GM12873 (cell line): ENCODE results near the gene C19orf73.

ENCODE experiments used
- TF ChIP-seq, protein P1 (sequence below): IDR thresholded peaks from 2 replicates; pipeline ENCODE4 v1.5.1; 2012; ENCODE audit warnings: low read depth, mild to moderate bottlenecking, moderate library complexity, low read length, control low read depth; ENCODE audit not compliant: insufficient read depth; ENCODE audit errors: missing control alignments

Gene C19orf73, protein sequence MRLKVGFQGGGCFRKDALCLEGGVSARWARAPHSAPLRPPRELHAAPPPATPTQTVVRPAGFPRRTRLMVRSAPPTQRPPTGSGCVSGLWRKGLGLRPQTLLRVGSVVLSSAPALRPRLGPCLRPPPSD

DNA sequence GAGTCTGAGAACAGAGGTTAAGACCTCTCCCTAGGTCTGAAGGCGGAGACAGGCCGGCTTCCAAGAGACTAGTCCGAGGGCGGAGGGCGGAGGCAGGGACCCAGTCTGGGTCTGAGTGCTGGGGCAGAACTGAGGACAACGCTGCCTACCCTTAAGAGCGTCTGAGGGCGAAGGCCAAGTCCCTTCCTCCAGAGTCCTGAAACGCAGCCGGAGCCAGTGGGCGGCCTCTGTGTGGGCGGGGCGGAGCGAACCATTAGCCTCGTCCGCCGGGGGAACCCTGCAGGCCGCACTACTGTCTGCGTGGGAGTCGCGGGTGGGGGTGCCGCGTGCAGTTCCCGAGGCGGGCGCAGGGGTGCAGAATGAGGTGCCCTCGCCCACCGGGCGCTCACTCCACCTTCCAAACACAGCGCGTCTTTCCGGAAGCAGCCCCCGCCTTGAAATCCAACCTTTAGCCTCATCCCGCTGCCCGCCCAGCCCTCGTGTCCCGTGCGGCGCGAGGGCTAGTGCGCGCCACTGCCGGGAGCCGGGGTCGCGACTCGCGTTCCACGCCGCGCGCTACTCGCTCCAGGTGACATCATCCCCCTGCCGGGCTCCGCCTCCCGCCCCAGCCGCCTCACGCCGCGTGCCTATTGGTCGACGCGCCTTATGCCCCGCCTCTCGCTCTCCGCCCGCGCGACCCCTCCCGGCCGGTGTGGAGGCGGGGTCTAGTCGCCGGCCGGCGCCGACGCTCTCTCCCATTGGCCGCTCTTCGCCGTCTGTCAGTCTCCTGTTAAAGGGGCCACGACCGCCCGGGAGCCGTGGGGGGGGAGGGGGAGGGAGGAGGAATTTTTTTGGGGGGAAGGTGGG is at the start of gene C19orf73:
Gene C19orf73, minus strand, starts transcription at position 579 of the 846 bp plus-strand sequence. Its CDS starts 121 bp downstream, at position 458.
- TF ChIP-seq, protein P1, sequence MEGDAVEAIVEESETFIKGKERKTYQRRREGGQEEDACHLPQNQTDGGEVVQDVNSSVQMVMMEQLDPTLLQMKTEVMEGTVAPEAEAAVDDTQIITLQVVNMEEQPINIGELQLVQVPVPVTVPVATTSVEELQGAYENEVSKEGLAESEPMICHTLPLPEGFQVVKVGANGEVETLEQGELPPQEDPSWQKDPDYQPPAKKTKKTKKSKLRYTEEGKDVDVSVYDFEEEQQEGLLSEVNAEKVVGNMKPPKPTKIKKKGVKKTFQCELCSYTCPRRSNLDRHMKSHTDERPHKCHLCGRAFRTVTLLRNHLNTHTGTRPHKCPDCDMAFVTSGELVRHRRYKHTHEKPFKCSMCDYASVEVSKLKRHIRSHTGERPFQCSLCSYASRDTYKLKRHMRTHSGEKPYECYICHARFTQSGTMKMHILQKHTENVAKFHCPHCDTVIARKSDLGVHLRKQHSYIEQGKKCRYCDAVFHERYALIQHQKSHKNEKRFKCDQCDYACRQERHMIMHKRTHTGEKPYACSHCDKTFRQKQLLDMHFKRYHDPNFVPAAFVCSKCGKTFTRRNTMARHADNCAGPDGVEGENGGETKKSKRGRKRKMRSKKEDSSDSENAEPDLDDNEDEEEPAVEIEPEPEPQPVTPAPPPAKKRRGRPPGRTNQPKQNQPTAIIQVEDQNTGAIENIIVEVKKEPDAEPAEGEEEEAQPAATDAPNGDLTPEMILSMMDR: no peak

DNA sequence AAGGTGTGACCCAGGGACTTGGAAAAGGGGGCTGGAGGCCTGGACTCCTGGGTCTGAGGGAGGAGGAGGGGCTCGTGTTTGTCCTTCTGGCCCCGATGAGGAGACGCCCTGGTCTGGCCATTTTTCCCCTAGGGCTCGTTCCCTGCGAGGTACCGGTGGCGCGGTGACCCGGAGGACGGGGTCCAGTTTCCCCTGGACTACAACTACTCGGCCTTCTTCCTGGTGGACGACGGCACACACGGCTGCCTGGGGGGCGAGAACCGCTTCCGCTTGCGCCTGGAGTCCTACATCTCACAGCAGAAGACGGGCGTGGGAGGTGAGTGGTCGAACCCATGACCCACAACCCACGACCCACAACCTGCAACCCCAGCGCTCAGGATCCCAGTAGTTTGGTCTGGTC is 49.5 kb upstream of the C19orf73 start:
- TF ChIP-seq, protein P1: no peak

DNA sequence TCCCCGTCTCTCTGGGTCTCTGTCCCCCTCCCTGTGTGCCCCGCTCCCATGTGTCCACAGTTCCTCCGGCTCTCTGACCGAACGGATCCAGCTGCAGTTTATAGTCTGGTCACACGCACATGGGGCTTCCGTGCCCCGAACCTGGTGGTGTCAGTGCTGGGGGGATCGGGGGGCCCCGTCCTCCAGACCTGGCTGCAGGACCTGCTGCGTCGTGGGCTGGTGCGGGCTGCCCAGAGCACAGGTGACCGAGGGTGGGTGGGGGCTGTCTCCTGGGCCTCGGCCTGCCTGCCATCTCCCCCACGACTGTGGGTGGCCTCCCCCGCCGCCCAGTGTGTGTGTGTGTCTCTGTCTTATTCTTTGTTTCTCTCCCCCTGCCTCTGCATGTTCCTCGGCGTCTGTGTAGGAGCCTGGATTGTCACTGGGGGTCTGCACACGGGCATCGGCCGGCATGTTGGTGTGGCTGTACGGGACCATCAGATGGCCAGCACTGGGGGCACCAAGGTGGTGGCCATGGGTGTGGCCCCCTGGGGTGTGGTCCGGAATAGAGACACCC is 49.0 kb upstream of the C19orf73 start:
- TF ChIP-seq, protein P1: no peak

DNA sequence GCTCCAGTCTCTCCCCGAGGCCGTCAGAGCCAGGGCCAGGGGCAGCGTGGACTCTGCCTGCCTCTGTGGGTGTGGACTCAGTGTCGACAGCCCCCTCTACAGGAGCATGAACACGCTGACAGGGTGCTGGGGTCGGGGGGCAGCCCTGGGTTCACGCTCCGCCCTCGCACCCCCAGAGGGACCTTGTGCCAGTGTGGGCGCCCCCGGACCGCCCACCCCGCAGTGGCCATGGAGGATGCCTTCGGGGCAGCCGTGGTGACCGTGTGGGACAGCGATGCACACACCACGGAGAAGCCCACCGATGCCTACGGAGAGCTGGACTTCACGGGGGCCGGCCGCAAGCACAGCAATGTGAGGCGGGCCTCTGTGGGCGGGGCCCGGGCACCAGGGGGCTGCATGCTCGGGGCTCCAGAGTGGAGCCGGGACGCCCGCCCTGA is 46.9 kb upstream of the C19orf73 start:
- TF ChIP-seq, protein P1: no peak

DNA sequence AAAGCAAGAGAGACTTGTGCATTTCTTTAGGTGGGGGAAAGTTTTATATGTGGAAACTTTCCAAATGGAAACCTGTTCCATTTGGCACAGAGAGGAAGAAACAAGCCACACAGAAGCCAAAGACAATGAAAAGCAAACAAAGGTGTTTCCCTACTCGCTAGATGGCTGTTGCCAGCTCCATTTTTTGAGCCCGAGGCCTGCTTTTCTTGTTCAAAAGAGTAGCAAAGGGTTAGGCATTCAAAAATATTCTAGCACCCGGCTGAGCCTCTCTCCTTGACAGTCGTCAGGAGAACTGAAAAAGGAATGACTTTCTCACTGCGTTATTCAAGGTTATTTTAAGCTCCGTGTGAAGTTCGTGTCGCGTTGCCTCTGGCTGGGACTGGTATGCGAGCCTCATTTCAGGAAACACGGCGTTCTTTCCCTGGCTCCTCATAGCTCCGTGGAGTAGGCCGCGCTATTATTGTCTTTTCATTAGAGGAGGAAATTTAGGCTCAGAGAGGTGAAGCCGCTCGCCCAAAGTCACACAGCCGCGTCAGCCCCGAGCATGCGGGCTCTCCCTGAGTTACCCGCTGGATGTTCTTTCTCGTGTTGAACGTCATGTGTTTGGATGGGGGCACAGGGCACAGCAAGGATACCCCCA is 46.3 kb upstream of the C19orf73 start:
- TF ChIP-seq, protein P1: no peak

DNA sequence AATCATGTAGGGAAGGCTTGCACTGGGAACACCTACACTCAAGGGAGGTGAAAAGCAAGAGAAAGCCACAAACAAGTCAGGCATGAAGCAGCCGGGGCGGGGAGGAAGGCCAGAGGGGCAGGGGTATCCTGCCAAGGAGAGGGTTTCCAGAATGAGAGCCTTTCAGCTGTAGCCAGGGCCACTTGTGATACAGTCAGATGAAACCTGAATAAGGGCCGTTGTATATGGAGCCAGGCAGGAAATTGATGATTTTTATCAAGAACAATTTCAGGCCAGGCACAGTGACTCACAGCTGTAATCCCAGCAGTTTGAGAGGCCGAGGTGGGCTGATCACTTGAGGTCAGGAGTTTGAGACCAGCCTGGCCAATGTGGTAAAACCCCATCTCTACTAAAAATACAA is 43.0 kb upstream of the C19orf73 start:
- TF ChIP-seq, protein P1: no peak
